Smooth muscle cell (in vitro differentiated cells): ENCODE results near the gene TNFSF12. TPM values are rescaled to one million over a fixed set of nuclear protein-coding genes. Genes with fewer than 3 reads are reported as not detected.

Experiments used
- DNase-seq: peaks from one replicate; lab custom pipeline; 2025; ENCODE audit not compliant: unreplicated experiment; lab: John Stamatoyannopoulos, UW
- H2AFZ ChIP-seq: fragments of 200-600 bp; sonication (generic); 2 replicates; pipeline ENCODE4 v1.6.0; 2016; ENCODE audit warnings: antibody characterized with exemption, low read depth, mild to moderate bottlenecking
- H3F3A ChIP-seq: fragments of 200-600 bp; sonication (generic); 2 replicates; pipeline ENCODE4 v1.6.0; 2017; ENCODE audit warnings: antibody characterized with exemption, low read depth
- H3K27ac ChIP-seq: fragments of 200-600 bp; sonication (generic); 2 replicates; pipeline ENCODE4 v1.5.1; 2016; ENCODE audit warnings: low read depth, mild to moderate bottlenecking
- H3K27me3 ChIP-seq: fragments of 200-600 bp; sonication (generic); 2 replicates; pipeline ENCODE4 v1.6.1; 2016; ENCODE audit warnings: low read depth, mild to moderate bottlenecking
- H3K36me3 ChIP-seq: fragments of 200-600 bp; sonication (generic); 2 replicates; pipeline ENCODE4 v1.5.1; 2016; ENCODE audit warnings: low read depth
- H3K4me1 ChIP-seq: fragments of 200-600 bp; sonication (generic); 2 replicates; pipeline ENCODE4 v1.5.1; 2016; ENCODE audit warnings: low read depth
- H3K4me2 ChIP-seq: fragments of 200-600 bp; sonication (generic); 2 replicates; pipeline ENCODE4 v1.6.0; 2016; ENCODE audit warnings: mild to moderate bottlenecking
- H3K4me3 ChIP-seq: fragments of 200-600 bp; sonication (generic); 2 replicates; pipeline ENCODE4 v1.5.1; 2016; ENCODE audit warnings: mild to moderate bottlenecking
- H3K79me2 ChIP-seq: fragments of 200-600 bp; sonication (generic); 2 replicates; pipeline ENCODE4 v1.6.0; 2016; ENCODE audit warnings: low read depth, mild to moderate bottlenecking
- H3K9ac ChIP-seq: fragments of 200-600 bp; sonication (generic); 2 replicates; pipeline ENCODE4 v1.6.0; 2016; ENCODE audit warnings: low read depth
- H3K9me3 ChIP-seq: fragments of 200-600 bp; sonication (generic); replicated peaks from 2 replicates; pipeline ENCODE4 v1.5.1; 2016; ENCODE audit warnings: low read depth
- H4K20me1 ChIP-seq: fragments of 200-600 bp; sonication (generic); 2 replicates; pipeline ENCODE4 v1.6.0; 2016; ENCODE audit warnings: low read depth
- CTCF ChIP-seq: fragments of 200-600 bp; sonication (generic); IDR thresholded peaks from 2 replicates; pipeline ENCODE4 v1.5.1; 2017; ENCODE audit warnings: borderline replicate concordance, mild to moderate bottlenecking, antibody characterized with exemption; ENCODE audit not compliant: insufficient read depth, poor library complexity, severe bottlenecking
- WGBS: methylation state at CpG from one replicate; pipeline ENCODE4 v1.1.7; 2016; ENCODE audit warnings: low lambda C conversion rate; 5-methylcytosine and 5-hydroxymethylcytosine counted together
- polyA plus RNA-seq: library from polyadenylated mRNA; unstranded; fragments of >200 nt; fragmentation: Nextera tagmentation; extraction: Ambion mirVana; gene quantifications from 2 replicates; pipeline ENCODE4 v1.2.1, GENCODE V29; 2016
- small RNA-seq: library from RNA; depleted of rRNA; stranded (forward); fragments of <200 nt; gene quantifications from one replicate; pipeline ENCODE3, GENCODE V24; 2014
- total RNA-seq: library from RNA; depleted of rRNA; stranded (reverse); fragments of >200 nt; gene quantifications from 2 replicates; pipeline ENCODE4 v1.2.3, GENCODE V29; 2014

Gene TNFSF12
- total and polyA plus RNA-seq, 2 experiments from 2014 or later: 6.2 to 13.6 TPM

- no peak for TF ChIP-seq CTCF
- 98% methylated on average over 4 of the region's 4 CpGs for WGBS
- H3K79me2 ChIP-seq: peaks cover 49% of the 10 kb centered on the region
- H4K20me1 ChIP-seq: peaks cover 58% of the 10 kb centered on the region
- no peak overlapping the region for H3K9ac ChIP-seq
- no peak overlapping the region for H3K27ac ChIP-seq
- H3K4me3 ChIP-seq: no peak overlapping the region
- H3K4me1 ChIP-seq: no peaks in the 10 kb centered on the region
- DNase-seq: no peak
- H3K9me3 ChIP-seq: no peaks in the 10 kb centered on the region
- H3K36me3 ChIP-seq: peaks cover 11% of the 10 kb centered on the region
- no peak overlapping the region for H3K4me2 ChIP-seq
- no peak overlapping the region for H2AFZ ChIP-seq
- no peaks in the 10 kb centered on the region for H3K27me3 ChIP-seq
- no peaks in the 10 kb centered on the region for H3F3A ChIP-seq
These were observed 57.4 kb downstream of the TNFSF12 start for GRCh38 chr17:7606280-7606679.

Small RNAs within 50 kb of the gene (small RNA-seq; reads per million reads assigned to genes)
- gene CD68: not detected
- not detected for gene RF00019
- gene SNORA48: not detected
- not detected for gene SNORD10

Other genes starting within 250 kb of the TNFSF12 start
Only the 30 nearest of the 32 such genes appear.
- 8.6 and 23.8 TPM in 2 replicates for gene NEURL4, start 219.7 kb upstream of the TNFSF12 start, total RNA-seq
- gene NEURL4, start 219.7 kb upstream of the TNFSF12 start, polyA plus RNA-seq: 5.1 and 9.2 TPM in 2 replicates
- 15.2 TPM in 1 of 2 replicates, not detected in the other for gene ACAP1, start 212.5 kb upstream of the TNFSF12 start, total RNA-seq
- gene ACAP1, start 212.5 kb upstream of the TNFSF12 start, polyA plus RNA-seq: 31.6 and 48.1 TPM in 2 replicates
- gene KCTD11, start 196.9 kb upstream of the TNFSF12 start, total RNA-seq: 34.7 and 37.2 TPM in 2 replicates
- gene KCTD11, start 196.9 kb upstream of the TNFSF12 start, polyA plus RNA-seq: 33.8 and 52.3 TPM in 2 replicates
- 0.49 TPM in 1 of 2 replicates, not detected in the other for gene TMEM95, start 193.9 kb upstream of the TNFSF12 start, total RNA-seq
- gene TMEM95, start 193.9 kb upstream of the TNFSF12 start, polyA plus RNA-seq: 0.34 TPM in 1 of 2 replicates, not detected in the other
- gene TNK1, start 168.0 kb upstream of the TNFSF12 start, total RNA-seq: 4.5 and 6.3 TPM in 2 replicates
- 3.6 and 13.5 TPM in 2 replicates for gene TNK1, start 168.0 kb upstream of the TNFSF12 start, polyA plus RNA-seq
- 29.3 and 34.7 TPM in 2 replicates for gene PLSCR3, start 154.5 kb upstream of the TNFSF12 start, total RNA-seq
- gene PLSCR3, start 154.5 kb upstream of the TNFSF12 start, polyA plus RNA-seq: 110 and 122 TPM in 2 replicates
- 75.6 and 133 TPM in 2 replicates for gene TMEM256, start 145.0 kb upstream of the TNFSF12 start, total RNA-seq
- 87.9 and 90.6 TPM in 2 replicates for gene TMEM256, start 145.0 kb upstream of the TNFSF12 start, polyA plus RNA-seq
- 15.1 and 20.9 TPM in 2 replicates for gene NLGN2, start 141.2 kb upstream of the TNFSF12 start, total RNA-seq
- 10.8 and 11.9 TPM in 2 replicates for gene NLGN2, start 141.2 kb upstream of the TNFSF12 start, polyA plus RNA-seq
- not detected in 2 replicates for gene SPEM1, start 128.7 kb upstream of the TNFSF12 start, total RNA-seq
- gene SPEM1, start 128.7 kb upstream of the TNFSF12 start, polyA plus RNA-seq: not detected in 2 replicates
- gene SPEM2, start 123.4 kb upstream of the TNFSF12 start, total RNA-seq: 0.22 TPM in 1 of 2 replicates, not detected in the other
- 0.56 and 1.0 TPM in 2 replicates for gene SPEM2, start 123.4 kb upstream of the TNFSF12 start, polyA plus RNA-seq
- gene SPEM3, start 120.2 kb upstream of the TNFSF12 start, total RNA-seq: not detected in 2 replicates
- 0.14 TPM in 1 of 2 replicates, not detected in the other for gene SPEM3, start 120.2 kb upstream of the TNFSF12 start, polyA plus RNA-seq
- gene TMEM102, start 113.6 kb upstream of the TNFSF12 start, total RNA-seq: 7.3 and 10.0 TPM in 2 replicates
- gene TMEM102, start 113.6 kb upstream of the TNFSF12 start, polyA plus RNA-seq: 10.5 and 11.9 TPM in 2 replicates
- 21.3 and 28.5 TPM in 2 replicates for gene FGF11, start 109.5 kb upstream of the TNFSF12 start, total RNA-seq
- 13.9 and 30.9 TPM in 2 replicates for gene FGF11, start 109.5 kb upstream of the TNFSF12 start, polyA plus RNA-seq
- gene CHRNB1, start 104.0 kb upstream of the TNFSF12 start, total RNA-seq: 8.9 and 12.2 TPM in 2 replicates
- 19.0 and 22.5 TPM in 2 replicates for gene CHRNB1, start 104.0 kb upstream of the TNFSF12 start, polyA plus RNA-seq
- gene ZBTB4, start 69.4 kb upstream of the TNFSF12 start, total RNA-seq: 24.2 and 25.6 TPM in 2 replicates
- 22.8 and 26.9 TPM in 2 replicates for gene ZBTB4, start 69.4 kb upstream of the TNFSF12 start, polyA plus RNA-seq
- not detected in 2 replicates for gene SLC35G6, start 67.6 kb upstream of the TNFSF12 start, total RNA-seq
- 0.51 TPM in 1 of 2 replicates, not detected in the other for gene SLC35G6, start 67.6 kb upstream of the TNFSF12 start, polyA plus RNA-seq
- gene POLR2A, start 64.7 kb upstream of the TNFSF12 start, total RNA-seq: 72.0 and 76.0 TPM in 2 replicates
- 80.2 and 123 TPM in 2 replicates for gene POLR2A, start 64.7 kb upstream of the TNFSF12 start, polyA plus RNA-seq
- gene TNFSF13, start 9.7 kb downstream of the TNFSF12 start, total RNA-seq: 0.18 and 4.1 TPM in 2 replicates
- 0.38 and 1.6 TPM in 2 replicates for gene TNFSF13, start 9.7 kb downstream of the TNFSF12 start, polyA plus RNA-seq
- 72.1 and 90.3 TPM in 2 replicates for gene SENP3, start 12.9 kb downstream of the TNFSF12 start, total RNA-seq
- 33.7 and 35.7 TPM in 2 replicates for gene SENP3, start 12.9 kb downstream of the TNFSF12 start, polyA plus RNA-seq
- gene CD68, start 30.6 kb downstream of the TNFSF12 start, total RNA-seq: 20.7 and 22.7 TPM in 2 replicates
- gene CD68, start 30.6 kb downstream of the TNFSF12 start, polyA plus RNA-seq: 27.5 and 30.2 TPM in 2 replicates
- 155 and 228 TPM in 2 replicates for gene MPDU1, start 34.8 kb downstream of the TNFSF12 start, total RNA-seq
- 70.7 and 75.1 TPM in 2 replicates for gene MPDU1, start 34.8 kb downstream of the TNFSF12 start, polyA plus RNA-seq
- gene SOX15, start 41.0 kb downstream of the TNFSF12 start, total RNA-seq: 13.4 and 16.1 TPM in 2 replicates
- gene SOX15, start 41.0 kb downstream of the TNFSF12 start, polyA plus RNA-seq: 7.3 and 39.0 TPM in 2 replicates
- 22.8 and 31.1 TPM in 2 replicates for gene FXR2, start 65.8 kb downstream of the TNFSF12 start, total RNA-seq
- 50.0 and 50.6 TPM in 2 replicates for gene FXR2, start 65.8 kb downstream of the TNFSF12 start, polyA plus RNA-seq
- gene SAT2, start 78.8 kb downstream of the TNFSF12 start, total RNA-seq: 64.9 and 70.8 TPM in 2 replicates
- 68.2 and 74.2 TPM in 2 replicates for gene SAT2, start 78.8 kb downstream of the TNFSF12 start, polyA plus RNA-seq
- not detected in 2 replicates for gene SHBG, start 81.1 kb downstream of the TNFSF12 start, total RNA-seq
- 0.83 and 0.88 TPM in 2 replicates for gene SHBG, start 81.1 kb downstream of the TNFSF12 start, polyA plus RNA-seq
- gene ATP1B2, start 101.9 kb downstream of the TNFSF12 start, total RNA-seq: 0.27 and 0.85 TPM in 2 replicates
- 4.1 and 4.4 TPM in 2 replicates for gene ATP1B2, start 101.9 kb downstream of the TNFSF12 start, polyA plus RNA-seq
- gene TP53, start 138.4 kb downstream of the TNFSF12 start, total RNA-seq: 25.4 and 55.1 TPM in 2 replicates
- gene TP53, start 138.4 kb downstream of the TNFSF12 start, polyA plus RNA-seq: 21.1 and 27.6 TPM in 2 replicates
- gene WRAP53, start 139.4 kb downstream of the TNFSF12 start, total RNA-seq: 8.2 and 8.9 TPM in 2 replicates
- gene WRAP53, start 139.4 kb downstream of the TNFSF12 start, polyA plus RNA-seq: 17.1 and 18.9 TPM in 2 replicates
- 4.8 and 8.1 TPM in 2 replicates for gene EFNB3, start 156.1 kb downstream of the TNFSF12 start, total RNA-seq
- gene EFNB3, start 156.1 kb downstream of the TNFSF12 start, polyA plus RNA-seq: 6.2 and 6.7 TPM in 2 replicates
- gene DNAH2, start 168.7 kb downstream of the TNFSF12 start, total RNA-seq: 0.49 TPM in 1 of 2 replicates, not detected in the other
- gene DNAH2, start 168.7 kb downstream of the TNFSF12 start, polyA plus RNA-seq: not detected in 2 replicates